Kidney glomerular epithelial cell (primary cell): ENCODE data around the gene ITM2C.

ENCODE experiments used
- DNase-seq: peaks from one replicate; lab custom pipeline; 2025; lab: John Stamatoyannopoulos, UW

ITM2C gene

GRCh38 chr2:230908092-230908594 is 43.4 kb downstream of the ITM2C start:
- no peak for DNase-seq

DNA sequence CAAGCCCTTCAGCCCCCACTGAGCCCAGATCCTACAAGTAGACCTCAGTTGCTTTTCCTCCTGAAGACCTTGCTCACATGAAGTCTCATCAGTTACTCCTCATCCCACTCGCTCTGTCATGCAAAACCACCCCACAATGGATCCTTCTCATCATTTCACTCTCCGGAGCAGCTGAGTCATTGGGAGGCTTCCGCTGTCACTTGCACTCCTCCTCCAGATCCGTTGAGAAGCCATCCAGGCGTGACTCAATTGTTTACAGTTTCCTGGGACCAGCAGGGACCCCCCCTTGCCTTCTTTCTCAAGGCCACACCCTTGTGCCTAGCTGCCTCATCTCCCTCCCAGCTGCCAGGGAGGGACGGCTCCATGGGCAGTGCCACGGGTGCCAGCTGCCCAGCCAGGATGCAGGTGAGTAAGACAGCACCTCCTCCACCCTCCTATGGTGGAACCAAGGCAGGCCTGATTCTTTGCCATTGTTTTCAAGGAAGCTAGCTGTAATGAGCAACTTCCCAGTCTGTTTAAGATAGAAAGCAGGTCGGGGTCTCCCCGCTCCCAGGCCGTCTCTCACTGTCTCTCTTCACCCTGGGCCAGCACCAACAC is 44.0 kb downstream of the ITM2C start:
- DNase-seq: peak; percentile 91

- DNase-seq: no peak
Observed at GRCh38 chr2:230909841-230910545, 45.3 kb downstream of the ITM2C start.

DNA sequence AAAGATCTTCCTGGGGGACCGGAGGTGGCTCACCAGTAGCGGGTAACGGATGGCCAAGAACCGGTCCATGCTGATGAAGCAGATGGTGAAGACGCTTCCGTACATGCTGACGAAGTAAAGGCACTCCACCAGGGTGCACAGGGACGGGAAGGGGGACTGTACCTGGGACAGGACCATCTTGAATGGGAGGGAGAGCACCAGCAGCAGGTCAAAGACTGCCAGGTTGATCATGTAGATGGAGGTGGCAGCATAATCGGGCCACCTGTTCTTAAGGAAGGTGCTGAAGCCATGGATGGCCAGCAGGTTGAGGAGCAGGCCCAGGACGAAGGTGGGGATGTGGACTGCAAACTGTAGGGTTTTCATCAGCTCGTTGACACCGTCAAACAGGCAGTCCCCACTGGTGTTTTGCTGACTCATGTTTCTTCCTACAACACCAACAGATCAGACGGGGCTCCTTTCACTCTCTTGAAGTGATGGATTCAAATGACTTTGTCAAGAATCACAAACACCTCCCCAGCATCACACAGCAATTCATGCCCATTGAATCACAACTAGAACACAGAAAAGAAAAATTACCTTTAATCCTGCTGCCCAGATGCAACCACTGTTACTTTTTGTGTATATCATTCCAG is 45.9 kb downstream of the ITM2C start:
- no peak for DNase-seq

DNA sequence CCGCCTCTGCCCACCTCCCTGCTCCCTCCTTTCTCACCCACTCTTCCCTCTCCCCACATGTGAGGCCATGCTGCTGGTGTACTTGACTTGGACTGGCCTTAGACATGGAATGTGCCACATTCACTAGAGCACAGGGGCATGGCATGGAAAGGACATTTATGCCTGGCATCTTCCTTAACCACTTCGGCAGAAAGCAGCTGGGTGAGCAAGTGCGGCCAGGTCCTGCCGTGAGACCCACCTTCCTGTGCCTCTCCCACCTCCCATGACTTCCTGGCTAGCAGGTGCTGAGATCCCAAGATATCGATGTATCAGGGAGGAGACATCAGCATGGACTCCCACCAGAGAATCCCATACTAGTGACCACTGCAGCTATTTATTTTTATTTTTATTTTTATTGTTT is 47.3 kb downstream of the ITM2C start:
- DNase-seq: no peak

GRCh38 chr2:230912724-230913123 is 48.0 kb downstream of the ITM2C start:
- DNase-seq: no peak

GRCh38 chr2:230913406-230914143 is 48.8 kb downstream of the ITM2C start:
- DNase-seq: no peak

- DNase-seq: no peak
Observed at GRCh38 chr2:230914886-230915285, 50.1 kb downstream of the ITM2C start.

DNA sequence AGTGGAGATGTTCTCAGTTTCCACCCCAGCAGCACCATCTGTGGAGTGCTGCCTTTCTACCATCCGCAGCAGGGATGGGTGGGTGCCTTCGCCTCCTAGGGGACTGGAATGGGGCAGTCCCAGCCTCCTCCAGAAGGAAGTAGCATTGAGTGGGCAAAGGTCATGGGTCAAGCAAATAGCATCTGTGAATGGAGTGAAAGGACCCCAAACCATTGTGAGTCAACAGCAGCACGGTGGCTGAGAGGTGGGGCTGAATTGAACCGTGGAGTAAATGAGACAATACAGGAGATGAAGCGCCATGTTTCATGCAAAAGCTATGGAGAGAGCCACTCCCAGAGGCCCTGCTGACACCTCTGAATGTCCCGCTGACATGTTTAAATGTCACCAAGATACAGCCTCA is 50.6 kb downstream of the ITM2C start:
- no peak for DNase-seq

DNA sequence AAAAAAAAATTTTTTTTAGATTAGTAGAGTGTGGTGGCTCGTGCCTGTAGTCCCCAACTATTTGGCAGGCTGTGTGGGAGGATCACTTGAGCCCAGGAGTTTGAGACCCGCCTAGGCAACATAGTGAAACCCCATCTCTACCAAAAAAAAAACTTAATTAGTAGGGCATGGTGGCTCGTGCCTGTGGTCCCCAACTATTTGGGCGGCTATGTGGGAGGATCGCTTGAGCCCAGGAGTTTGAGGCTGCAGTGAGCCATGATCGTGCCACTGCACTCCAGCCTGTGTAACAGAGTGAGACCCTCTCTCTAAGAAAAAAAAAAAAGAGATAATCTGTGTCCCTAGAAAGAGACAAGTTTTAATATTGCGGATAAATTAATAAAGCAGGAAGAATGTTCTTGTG is 51.5 kb downstream of the ITM2C start:
- DNase-seq: no peak

DNA sequence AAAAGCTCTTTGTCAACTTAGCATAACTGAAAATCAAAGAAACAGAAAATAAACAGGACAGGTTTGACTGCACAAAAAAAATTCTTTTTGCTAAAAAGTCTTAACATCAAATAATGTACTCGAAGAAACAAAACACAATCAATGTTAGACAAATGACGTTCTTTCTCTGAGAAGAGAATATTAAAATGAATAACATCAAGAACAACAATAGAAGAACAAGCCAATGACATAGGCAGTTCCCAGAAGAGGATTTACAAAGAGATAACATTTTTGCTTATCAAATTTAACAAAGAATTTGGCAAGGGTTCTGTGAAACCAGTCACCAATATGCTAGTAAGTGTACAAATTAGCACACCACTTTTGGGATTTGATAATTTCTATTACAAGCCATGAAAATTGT is 54.5 kb downstream of the ITM2C start:
- DNase-seq: no peak

- DNase-seq: no peak
Observed at GRCh38 chr2:230919681-230920080, 54.9 kb downstream of the ITM2C start.

DNA sequence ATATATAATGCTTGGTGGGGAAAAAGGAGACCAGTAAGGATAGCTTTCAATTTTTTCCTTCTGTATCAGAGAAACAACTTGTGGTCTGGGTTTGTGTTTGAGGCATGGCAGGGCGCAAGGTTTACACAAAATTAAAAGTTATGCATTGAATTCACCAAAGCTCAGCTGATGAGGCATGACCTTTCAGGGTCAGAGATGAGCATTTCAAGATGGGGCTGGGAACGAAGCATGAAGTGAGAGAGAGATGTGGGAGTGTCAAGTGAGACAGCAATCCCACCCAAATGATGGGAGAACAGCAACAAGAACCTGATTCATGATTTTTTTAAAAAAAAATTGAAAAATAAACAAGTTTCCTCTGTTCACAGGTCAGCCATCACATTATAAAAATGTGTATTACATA is 55.4 kb downstream of the ITM2C start:
- DNase-seq: no peak

- no peak for DNase-seq
Observed at GRCh38 chr2:230921806-230922595, 57.3 kb downstream of the ITM2C start.

DNA sequence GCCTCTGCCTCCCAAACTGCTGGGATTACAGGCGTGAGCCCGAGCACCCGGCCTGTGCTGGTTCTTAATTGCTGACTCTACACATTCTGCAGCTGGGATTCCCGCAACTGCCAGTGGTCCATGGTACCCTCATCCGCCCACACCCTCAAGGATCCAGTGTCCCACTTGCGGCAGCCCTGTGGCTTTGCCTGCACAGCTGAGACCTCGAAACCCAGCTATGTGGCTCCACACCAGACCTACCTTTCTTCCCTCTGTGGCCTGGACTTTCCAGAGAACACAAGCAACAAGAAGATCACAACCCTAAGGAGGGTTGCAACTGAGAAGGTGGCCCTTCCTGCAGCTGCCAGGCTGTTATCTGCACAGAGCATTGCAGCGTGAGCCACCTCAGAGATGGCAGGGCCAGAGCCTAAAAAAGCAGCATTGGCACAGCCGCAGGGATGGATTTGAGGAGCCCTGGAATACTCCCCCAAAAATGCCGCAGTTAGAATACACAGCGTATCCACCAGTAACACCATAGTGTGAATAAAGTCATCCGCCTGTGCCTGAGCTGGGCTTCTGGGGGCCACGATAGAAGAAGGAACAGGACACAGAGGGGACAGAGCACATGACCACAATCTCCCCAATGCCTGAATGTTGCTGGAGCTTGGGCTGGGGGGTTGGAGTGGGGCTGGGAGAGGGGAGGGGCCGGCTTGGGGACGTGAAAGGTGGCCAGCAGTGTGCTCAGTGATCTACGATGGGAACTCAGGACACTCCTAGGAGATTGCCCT is 58.4 kb downstream of the ITM2C start:
- DNase-seq: no peak

- DNase-seq: no peak
Observed at GRCh38 chr2:230924092-230924469, 59.3 kb downstream of the ITM2C start.

GRCh38 chr2:230924470-230925341 is 60.0 kb downstream of the ITM2C start, which contains the start of gene GPR55:
GPR55 (minus strand) TSS chr2:230925242; CDS start chr2:230910962, 14,280 bp downstream.
- DNase-seq: no peak

DNA sequence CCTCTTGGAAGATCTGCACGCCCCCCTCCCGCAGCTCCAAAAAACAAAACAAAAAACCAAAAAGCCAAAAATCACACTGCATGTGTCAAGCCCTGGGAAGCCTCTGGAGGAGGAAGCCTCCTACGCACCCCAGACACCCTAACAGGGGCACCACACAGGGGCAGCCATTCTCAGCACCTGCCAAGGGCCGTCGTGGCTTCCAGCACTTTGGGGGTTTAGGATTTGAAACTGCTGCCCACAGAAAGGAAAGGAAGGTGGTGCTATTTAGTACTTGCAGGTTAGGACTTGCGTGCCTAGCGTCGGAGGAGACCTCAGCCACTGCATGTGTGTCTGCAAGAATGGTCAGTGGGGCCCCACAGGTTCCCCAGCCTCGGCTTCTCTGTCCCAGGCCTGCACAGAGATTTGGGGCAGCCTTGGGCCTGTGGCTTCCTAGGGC is 60.7 kb downstream of the ITM2C start:
- DNase-seq: no peak

DNA sequence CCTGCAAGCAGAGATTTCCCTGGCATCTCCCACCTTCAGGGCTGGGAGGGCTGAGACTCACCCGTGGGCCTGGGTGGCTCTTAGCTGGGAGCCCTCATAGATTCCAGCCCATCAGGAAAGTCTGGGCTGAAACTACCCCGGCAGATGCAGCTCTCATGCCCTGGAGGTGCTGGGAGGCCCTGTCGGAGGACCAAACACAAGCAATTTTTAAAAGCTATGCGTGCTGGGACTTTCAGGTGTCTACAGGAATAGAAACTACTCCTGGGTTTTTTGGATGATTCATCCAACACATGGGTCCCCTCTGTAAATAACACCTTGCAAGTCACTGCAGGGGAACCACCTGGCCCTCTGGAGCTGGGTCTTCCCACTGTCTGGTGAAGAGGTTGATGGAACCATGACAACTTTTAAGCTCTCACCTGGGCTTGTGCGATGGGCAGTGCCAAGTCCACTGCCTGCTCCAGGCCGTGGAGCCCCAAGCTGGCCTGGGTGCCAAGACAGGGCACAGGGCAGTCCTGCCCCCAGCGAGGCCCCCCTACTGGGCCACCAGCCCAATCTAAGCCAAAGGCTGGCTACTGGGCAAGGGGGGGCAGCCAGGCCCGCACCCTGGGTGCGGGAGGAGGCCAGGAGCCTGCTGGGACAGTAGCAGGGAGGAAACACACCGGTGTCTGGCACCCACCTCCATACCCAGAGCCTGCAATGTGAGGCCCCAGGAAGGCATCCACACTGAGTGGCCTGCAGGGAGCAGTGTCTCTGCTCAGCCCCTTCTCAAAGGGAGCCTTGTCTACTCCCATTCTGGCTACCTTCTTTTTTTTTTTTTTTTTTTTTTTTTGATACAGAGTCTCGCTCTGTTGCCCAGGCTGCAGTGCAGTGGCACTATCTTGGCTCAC is 61.4 kb downstream of the ITM2C start:
- no peak for DNase-seq
